ENCODE results near the gene KIF21A.

The KIF21A gene

DNA sequence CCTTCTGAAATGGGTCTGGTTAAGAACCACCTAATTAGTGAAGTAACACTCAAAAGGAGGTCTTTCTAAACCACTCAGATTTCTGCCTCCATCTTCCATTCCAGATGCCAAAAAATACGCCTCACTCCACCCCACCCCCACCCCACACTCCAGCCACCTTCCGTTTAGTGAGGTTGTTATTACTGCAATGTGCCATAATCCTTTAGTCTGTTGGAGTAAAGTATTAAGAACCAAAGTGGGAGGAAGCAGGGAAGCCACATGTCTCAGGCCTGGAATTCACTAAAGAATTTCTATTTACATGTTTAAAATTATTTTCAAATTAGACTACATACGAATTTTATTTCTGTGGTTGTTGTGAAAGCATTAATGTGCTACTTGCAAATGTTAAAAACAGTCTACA, 7.4 kb downstream of the KIF21A start:
- no peak for DNase-seq

DNA sequence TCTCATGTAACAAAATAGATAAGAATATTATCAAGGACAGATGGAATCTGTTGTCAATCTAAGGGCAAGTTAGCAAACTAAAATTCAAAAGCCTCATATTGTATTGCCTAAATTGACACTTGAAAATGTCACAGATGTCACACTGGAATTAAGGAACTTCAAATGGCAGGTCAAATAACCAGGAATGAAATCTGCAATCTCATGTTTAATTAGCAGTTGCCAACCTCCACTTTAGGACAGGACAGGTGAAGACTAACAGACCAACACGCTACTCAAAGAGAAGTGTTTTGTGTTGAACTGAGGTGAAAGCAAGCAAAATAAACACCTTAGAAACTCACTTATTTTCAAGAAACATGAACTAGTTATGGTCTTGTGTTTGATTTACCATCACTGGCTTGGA, 11.1 kb downstream of the KIF21A start:
- DNase-seq = no peak

DNA sequence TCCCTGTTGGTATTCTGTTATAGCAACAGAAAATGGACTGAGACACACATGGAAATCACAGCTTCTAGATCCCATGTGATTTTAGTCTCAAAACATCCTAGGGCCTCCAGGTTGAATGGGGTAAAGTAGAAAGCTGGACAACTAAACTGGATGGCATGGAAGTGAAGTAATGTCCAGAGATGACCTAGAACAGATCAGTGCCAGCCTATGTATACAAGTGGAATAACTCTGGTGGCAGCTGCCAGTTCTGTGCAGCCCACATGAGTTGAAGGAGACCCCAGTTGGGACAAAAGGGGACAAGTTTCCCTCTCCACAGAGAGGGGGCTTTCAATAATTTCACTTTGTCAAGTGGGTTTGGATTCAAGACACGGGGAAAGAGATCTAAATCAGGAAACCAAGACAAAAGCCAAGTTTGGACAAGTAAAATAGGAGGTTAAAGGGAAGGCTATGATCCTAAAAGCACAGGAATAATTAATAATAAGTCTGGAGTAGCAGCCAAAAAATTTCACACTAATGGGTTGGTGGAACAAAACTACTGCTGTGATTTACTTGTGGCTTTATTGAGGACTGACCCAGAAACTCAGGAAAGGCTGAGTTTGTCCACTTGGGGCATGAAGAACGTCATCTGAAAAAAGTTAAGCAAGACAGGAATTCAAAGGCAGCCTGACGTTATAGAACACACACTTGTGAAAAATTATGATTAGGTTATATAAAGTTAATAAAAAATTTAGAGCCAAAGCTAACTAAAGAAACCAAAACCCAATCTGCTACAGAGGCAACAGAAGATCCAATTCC, 11.7 kb downstream of the KIF21A start:
- DNase-seq = no peak

DNA sequence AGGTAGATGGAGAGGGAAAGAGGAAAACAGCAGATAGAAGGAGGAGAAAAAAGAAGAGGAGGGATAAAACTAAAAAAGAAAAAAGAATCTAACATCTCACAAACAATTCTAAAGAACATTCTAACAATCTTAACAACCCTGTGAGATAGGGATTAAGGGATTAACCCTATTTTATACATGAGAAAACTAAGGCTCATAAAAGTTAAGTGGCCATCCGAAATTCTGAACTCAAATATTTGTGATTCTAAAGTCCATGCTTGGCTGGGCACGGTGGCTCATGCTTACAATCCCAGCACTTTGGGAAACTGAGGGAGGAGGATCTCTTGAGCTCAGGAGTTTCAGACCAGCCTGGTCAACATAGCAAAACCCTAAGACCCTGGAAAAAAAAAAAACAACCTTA, 13.1 kb downstream of the KIF21A start:
- no peak for DNase-seq

DNA sequence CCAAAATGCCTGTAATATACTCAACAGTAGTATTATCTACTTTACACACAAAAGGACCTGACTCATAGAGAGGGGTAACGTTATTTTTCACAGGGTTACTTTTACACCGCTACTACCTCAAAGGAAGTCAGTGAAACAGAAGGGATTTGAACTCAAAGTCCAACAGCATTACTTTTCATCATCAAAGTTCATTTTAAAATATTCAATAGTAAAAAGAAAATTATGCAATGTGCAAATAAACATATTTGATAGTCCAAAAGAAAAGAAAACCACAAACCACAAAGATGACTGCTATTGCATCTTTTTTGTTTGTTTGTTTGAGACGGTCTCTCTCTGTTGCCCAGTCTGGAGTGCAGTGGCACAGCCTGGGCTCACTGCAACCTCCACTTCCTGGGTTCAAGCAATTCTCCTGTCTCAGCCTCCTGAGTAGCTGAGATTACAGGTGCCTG, 15.5 kb downstream of the KIF21A start:
- no peak for DNase-seq

DNA sequence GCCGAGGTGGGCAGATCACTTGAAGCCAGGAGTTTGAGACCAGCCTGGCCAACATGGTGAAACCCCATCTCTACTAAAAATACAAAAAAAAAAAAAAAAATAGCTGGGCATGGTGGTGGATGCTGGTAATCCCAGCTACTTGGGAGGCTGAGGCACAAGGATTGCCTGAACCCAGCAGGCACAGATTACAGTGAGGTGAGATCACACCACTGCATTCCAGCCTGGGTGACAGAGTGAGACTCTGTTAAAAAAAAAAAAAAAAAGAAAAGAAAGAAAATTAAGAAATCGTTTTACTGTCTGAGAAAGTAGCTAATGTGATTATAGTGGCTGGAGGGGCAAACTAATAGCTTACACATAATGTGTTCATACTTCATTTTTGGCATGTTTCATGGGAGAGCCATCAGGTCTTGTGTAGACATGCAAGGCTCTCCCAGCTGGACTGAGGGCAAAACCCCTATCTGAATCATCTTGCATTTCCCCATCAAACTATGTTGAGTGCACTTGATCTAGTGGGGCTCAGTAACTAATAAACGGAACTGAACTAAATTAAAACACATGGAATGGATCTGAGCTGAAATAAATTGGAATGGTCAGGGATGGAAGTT, 16.2 kb downstream of the KIF21A start:
- DNase-seq = no peak

DNA sequence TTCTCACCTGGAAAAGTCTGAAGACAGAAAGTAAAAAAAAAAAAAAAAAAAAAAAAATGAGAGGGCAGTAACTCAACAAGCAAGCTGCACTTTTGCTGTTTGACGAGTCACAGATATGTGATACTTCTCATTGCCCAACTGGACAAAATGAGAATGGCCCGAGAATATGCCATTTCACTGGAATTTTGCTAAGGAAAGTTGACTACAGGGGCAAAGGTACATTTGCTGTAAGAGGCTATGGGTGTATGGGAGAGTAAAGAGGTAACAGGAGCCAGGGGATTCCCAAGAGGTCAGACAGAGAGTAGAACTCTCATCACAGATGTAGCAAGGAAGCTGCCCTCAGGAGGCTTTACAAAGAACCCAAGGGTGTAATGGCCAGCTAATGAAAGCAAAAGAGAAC, 22.9 kb downstream of the KIF21A start:
- DNase-seq = no peak

DNA sequence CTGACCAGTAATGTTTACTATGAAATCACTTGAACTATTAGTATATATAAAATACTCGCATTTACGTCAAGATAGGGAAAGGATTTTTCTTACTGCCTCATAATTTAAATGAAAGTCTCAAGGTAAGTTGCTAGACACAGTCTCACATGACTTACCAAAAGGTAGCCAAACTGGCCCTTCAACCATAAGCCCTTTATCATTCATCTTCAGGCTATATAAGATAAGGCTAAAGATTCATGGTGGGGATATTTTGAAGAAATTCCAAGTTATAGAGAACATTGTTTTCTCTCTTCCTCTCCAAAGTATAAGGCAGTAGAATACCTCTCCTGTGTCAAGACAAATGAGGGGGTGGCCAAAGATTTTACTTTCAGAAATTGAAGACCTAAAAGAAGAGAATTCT, 23.4 kb downstream of the KIF21A start:
- DNase-seq = no peak

DNA sequence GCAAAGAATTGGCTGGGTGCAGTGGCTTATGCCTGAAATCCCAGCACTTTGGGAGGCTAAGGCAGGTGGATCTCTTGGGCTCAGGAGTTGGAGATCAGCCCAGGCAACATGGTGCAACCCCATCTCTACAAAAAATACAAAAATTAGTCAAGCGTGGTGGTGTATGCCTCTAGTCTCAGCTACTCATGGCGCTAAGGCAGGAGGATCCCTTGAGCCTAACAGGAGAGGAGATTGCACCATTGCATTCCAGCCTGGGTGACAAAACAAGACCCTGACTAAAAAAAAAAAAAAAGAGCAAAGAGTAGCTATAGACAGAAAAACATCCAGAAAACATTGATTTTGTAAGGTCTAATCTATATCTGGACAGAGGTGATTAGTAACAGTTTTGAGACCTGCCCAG, 25.0 kb downstream of the KIF21A start:
- DNase-seq = no peak

DNA sequence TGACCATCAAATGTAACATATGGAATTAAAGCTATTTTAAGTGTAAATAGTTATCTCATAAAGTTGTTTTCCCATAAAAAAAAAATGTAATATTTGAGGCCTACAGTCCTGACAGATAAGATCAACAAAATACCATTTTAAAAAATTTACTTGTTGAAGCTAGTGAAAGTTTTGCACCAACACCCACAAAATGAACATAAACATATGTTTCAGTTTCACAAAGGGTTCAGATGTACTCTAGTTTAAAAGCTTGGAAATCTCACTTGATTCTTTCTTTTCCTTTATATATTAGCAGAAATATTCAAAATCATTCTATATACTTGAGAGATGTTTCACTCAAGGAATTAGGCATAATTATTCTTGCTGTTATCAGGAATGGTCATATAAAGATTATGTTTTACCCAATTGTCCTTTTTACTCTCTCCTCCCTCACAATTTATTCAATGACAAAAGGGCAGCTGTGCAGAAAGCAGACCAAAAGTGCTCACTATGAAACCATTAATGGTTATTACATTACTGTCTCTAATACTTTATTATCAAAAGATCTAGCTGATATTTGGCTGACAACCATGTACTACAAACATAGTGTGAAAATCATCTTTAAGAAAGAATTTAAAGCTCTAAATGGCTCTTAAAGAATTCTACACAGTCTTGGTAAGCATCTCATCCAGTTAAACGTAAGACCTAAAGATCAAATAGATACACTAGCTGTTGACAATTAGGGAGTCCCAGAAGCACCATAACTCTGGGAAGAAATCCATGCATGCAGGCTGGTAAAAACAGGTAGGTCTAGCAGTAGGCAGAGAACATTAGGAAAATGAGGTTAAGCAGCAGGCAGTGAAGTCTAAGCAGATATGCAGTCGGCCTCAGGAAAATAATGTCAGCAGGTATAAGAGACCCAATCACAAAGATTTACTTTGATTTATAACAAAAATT, 28.8 kb downstream of the KIF21A start:
- no peak for DNase-seq

DNA sequence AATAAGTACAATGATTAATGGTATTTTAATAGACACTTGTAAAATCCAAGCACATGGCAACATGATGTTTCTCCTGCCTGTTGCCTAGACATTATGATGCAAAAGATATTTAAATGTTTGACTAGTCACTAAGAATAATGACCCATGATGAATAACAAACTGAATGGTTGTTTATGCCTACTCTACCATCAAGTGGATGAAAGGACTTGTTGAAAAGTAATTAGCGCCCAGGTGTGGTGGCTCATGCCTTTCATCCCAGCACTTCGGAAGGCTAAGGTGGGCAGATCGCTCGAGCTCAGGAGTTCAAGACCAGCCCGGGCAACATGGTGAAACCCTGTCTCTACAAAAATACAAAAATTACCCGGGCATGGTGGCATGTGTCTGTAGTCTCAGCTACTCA, 30.7 kb downstream of the KIF21A start:
- DNase-seq = no peak

DNA sequence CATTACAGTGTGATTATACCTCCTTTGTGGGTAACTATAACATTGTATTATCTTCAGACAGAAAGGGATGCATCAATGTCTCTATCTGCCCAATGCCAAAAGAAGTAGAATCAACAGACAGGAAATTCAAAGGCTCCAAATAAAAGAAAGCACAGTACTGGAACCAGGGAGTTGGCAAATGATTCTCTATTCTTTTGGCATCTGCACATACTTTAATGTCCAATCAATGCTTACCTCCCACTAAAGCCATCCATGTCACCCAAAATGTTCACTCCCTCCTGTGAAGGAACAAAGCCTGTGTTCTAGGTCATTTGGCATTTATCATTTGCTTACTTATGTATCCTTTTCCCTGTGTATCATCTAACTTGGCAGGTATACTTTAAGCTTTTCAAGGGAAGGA, 36.7 kb downstream of the KIF21A start:
- DNase-seq = no peak

DNA sequence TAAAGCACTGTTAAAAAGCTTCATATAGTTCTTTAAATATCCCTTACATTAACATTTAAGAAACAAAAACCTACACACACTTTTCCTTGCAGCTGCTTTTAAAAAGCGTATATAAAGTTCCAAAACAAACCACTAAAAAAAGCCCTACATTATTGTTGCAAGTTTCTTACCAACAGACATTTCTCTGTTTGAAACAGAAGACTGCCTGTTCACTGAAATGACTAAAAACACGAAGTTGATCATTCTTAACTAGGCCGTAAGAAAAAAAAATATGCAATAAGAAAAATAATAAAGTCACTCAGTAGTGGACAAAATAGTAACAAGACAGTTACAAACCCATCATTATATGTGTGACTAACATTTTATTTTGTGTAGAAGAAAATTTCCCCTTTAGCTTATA, 37.3 kb downstream of the KIF21A start:
- no peak for DNase-seq

DNA sequence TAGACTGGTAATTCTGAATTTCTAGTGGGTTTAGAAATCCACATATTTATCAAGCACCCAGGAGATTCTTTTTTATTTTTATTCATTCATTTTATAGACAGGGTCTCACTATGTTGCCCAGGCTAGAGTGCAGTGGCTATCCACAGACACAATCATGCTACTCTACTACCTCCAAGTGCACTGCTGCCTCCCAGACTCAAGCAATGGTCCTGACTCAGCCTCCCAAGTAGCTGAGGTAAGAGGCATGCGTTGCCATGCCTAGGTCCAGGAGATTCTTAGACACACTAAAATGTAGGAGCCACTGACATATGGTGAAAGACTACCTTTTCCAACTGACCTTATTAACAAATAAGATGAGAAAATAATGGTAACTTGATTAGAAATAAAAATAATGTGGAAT, 38.9 kb downstream of the KIF21A start:
- no peak for DNase-seq

DNA sequence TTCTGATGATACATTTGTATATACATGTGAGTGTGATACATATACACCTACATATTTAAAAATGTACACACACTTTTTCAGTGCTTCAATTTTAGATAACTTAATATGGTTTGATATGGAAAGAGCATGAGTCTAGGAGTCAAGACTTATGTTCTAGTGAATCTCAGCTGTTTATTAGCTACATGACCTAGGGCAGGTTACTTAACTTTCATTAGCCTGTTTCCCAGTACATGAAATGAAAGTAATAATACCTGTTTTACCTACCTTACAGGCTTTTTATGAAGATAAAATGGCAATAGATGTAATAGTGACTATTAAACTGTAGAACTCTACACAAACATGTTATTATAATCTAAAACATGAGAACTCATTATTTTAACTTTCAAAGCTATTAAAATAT, 39.5 kb downstream of the KIF21A start:
- no peak for DNase-seq

DNA sequence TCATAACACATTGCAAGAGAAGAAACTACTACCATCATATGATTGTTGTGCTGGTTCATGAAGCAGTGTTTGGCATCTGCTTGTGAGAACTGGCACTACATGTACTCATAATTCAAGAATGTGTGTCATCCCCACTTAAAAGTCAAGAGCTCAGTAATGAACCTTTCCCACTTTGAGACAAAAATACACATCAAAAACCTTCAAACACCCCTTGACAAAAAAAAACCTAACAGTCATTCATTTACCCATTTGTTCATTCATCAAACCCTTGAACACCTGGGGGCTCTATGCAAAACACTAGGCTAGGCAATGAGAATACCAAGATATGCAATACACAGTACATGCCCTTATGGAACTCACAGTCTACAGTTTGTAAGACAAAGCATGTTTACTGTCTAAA, 40.0 kb downstream of the KIF21A start:
- DNase-seq = no peak

DNA sequence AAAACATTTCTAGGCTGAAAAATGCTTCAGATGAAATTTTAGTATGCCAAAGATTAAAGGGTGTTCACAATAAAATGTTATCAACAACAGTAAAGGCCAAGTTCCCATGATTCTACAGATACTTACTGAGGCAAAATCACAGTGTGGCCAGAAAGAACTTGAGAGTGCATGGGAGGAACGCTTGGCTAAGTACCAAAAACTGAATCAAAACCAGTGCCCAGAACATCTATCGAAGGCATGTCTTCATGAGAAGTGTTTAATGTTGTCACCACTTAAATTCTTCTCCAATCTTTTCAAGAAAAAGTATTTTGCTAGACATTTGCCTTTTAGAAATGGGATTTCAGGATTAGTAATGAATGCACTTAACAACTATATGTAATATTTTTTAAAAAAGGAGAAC, 41.5 kb downstream of the KIF21A start:
- no peak for DNase-seq

DNA sequence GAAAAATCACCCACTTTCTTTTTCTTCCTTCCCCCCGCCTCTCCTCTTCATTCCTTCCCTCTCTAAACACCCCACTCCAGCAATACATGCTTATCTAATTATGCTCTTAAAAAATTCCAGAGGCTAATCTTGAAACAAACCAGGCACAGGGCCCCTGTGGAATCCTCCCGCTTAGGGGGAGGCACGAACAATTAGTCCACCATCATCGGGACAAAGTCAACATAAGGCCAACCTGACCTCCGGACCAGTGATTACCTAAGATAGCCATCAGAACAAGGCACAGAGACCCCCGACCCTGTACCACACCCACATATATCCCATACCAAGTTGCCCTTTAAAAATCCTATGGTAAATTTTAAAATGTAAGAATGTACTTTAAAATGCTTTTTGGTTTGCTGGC, 47.1 kb downstream of the KIF21A start:
- no peak for DNase-seq

DNA sequence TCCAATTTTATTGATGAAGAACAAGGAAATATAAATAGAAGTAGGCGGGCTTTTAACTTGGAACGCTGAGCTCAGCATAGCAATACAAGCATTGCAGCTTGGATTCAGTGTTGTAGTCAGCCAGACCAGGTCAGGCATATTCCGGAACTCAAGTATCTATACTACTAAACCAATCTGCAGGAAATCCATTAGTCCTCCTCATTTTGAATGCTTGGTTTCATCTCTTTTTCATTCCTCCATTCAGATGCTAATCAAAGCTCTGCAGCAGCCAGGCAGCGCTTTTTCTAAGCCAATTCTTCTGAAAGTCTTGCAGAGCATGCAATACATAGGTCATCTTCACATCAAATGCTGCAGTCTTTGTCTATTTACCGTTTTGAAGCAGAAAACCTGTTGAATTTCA, 49.0 kb downstream of the KIF21A start:
- no peak for DNase-seq

DNA sequence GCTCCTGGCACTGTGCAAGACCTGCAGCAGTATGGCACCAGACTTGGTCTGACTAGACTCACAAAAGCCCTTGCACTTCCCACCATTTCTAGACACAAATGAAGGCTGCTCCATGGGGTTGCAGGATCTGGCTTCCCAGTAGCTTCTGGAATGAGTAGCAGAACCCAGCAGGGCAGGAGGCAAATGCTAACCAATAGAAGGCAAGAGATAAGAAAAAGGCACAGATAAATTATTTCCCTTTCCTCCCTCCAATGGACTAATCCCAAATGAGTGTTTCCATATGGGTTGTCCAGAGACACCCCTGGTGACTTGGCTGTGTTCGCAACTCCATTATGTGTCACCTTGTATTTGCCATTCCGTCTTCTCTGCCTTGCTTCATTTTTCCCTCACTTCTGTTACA, 49.7 kb downstream of the KIF21A start:
- DNase-seq = no peak

DNA sequence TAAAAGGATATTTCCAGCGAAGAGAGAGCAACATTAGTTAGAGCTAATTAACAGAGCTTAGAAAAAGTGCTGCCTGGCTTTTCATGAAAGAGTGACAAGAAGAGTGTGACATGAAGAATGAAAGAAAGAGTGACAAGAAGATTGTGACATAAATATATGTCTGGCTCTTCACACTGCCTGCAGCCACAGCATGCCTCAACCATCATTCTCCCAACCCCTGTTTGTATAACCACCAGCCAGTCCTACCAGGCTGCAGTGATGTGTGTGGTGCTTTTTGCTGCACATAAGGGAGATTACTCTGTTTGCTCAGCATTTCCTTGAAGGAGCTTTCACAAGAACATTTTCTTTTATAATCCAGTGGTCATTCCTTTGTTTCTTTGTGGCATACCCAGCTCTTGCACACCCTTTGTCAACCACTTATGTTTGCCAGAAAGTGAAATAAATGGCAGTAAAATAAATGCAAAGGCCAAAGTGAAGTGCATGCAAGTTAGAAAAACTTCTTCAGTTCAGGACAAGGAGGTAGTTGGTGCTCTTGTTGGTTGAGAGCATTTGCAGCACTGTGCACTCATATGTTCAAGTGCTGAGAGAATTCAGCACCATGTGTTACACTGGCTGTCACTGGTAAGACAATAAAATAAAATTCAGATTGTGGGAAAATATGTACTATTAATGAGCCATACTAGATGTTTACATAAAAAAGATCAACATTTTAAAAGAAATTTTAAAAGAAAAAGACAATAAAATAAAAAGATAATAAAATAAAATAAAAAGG, 50.6 kb downstream of the KIF21A start:
- DNase-seq = no peak

DNA sequence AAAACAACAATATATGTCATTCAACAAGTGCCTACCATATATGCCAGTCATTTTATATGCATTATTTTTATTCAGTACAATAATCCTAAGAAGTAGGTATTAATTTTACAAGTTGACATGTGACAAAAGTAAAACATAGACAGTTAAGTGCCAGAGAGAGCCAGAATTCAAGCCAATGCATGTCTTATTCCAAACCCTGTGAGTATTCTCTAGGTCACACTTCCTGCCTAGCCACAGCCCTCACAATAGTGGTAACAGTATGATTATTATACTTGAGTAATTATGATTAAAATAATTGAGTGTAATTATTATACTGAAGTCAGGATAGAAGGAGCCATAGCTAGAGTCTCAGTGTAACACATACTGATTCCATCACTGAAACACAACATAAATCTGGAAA, 52.2 kb downstream of the KIF21A start:
- no peak for DNase-seq
